Amniotic epithelial cell (primary cell): ENCODE measurements around the gene CDH24.
"Not testable (repeated sequence)": the region's sequence is repeated elsewhere in the genome, so short reads cannot be mapped to it uniquely, and the experiment has no call there.

Experiments used
- DNase-seq: peaks from one replicate; pipeline ENCODE4 v3.0.0-alpha.2; 2010; ENCODE audit warnings: low read depth

CDH24 gene

DNA sequence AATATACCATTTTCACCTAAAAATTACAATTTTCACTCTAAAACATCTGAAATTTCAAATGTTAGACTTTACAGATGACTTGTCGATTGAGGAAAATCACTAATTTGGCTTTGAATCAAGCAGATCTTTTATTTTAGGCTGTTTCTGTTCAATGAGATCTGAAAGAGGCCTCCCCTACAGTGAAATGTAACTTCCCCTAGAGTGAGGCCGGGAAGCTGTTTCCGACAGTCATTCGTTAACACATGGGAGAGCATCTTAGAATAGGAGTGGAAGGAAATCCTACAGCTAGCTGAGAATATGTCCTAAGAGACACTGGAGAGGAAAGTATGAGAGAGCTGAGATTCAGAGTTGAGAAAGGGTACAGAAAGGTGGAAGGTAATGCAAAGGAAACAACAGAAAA lies 41.7 kb downstream of the CDH24 start:
- no peak for DNase-seq

GRCh38 chr14:23013749-23014054 lies 43.6 kb downstream of the CDH24 start:
- not testable (repeated sequence) for DNase-seq

- DNase-seq: no peak
These were observed 44.1 kb downstream of the CDH24 start for GRCh38 chr14:23013054-23013748.

DNA sequence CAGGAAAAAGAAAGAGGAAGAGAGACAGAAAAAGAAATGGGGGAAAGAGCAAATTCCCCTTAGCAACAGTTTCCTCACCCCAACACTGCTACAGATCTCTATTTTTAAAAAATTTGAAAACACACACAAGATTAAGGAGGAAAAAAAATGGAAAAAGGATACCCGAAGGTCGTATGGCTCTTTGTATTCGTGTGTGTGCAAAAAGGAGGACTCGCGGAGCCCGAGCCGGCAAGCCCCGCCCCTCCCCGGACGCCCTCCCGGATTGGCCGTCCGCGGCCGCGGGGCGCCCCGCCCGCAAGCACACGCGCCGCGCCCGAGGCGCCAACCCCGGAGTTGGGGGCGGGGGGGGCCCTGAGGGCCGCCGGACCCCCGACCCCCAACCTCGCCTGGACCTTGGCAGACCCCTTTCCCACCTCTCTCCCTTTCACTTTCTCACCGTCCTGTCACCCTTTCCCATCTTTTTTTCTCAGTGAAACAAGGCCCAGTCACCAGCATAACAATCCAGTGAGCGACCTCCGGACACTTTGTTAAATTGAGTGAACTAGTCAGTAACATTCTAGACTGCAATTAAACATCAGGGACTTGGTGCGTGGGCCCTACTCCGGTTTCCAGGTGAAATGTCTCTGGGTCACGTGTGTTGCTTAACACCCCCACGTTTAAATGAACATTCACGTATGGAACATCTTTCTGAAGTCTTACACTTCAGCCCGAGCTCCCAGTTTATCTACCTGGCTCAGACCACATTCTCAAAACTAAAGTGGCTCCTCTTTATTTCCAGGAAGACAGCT lies 47.2 kb downstream of the CDH24 start, which contains the start of gene C14orf93:
Gene C14orf93, minus strand, starts transcription at position 205 of the 788 bp plus-strand sequence. CDS start 11,120 bp downstream, outside the sequence.
- DNase-seq: peak; percentile 44

- no peak for DNase-seq
These were observed 47.8 kb downstream of the CDH24 start for GRCh38 chr14:23009483-23009938.

DNA sequence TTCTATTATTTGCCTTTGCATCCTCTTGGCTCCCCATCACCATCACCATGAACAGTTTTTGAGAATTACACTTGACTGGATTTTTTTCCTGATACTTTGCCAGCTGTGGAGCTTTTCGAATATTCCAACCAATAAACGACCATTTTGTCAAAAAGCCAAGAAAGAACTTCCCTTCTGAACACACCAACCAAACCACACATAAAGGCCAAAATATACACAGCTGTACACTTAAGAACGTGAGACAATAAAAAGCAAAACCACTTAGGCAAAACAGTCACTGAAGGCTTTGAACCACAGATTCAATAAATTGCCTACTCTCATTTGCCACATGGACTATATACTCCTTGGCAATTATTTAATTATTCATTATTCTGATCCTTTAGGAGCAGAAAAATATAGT lies 48.5 kb downstream of the CDH24 start:
- DNase-seq: no peak

DNA sequence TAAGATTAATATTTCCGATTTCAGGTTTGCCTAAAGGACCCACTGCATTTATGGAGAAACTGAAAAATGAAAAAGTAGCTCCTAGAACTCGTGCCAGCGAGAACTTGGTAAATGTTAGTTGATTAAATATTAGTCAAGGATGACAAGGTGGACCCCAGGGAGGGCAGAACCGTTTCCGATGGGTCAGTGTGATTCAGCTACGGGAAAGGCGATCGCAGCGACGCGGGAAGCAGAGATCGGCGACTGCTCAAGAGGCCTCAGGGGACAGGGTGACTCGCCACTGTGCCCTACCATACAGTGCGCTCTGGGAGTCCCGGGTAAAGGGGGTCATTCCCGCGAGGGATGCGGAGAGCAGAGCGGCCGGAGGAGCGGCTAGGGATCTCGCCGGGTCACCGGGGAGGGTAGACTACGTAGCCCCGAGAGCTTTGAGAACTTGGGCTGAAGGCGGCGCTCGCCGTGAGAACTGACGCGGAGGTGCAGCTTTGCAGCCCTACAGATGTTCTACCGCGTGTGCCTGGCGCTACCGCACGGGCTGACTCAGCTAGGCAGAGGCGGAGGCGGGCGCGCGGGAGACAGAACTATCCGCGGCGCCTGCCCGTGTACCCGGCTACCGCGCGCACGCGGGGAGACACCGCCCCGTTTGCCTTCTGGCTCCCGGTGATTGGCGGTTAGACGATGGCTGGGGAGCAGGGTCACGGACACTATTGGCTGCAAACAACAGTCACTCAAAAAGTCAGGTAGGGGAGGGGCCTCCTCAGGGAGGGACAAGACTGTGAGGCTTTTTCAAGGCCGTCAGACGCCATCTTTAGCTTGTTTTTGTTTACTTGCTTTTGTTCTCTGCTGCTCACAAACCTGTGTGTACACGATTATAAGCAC lies 50.5 kb downstream of the CDH24 start:
- peak; percentile 97 for DNase-seq

DNA sequence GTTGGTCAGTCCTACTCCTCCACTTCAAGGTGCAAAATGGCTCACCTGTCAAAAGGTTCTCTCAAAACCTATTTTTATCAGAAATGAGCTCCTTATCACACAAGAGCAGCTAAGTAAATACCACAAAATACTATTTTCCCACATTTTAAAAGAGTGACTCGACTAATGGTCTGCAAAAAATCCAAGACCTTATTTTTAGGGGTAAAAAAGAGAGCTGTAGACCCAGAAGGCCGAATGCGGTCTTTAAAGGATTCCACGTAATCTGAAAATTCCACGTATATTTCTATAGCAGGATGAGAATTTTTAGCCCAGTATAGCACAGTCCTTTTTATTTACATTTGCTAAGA lies 51.2 kb downstream of the CDH24 start:
- peak; percentile 22 for DNase-seq

DNA sequence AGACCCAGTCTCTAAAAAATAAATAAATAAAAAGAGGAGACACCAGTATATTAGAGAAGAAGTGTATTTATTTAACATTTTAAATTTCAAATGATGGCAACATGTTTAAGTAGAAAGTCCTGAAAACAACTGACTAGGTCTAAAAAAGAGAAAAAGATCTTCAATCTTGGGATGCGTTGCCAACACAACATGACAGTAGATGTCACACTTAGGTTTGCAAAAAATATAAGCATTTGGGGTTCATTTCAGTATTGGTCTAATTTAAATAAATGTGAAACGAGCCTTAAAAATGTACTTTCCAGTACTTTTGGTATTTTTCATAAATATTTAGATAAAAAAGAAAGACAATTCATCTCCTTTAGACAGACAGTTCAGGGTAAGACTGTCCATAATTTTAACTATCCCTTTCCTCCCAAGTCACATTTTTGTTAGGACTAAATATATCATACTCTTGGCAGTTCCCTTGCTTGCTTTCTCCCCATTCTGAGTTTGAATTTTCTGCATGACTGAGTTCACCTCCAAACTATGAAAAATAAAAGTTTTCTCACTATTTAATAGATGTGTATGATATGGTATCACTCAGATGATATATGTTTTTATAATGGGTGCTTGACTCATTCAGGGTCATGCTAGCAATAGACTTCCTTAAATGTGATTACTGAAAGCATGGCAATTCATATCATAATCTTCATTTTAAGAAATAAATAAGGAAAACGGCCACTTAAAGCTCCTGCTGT lies 51.7 kb downstream of the CDH24 start:
- peak; percentile 39 for DNase-seq

DNA sequence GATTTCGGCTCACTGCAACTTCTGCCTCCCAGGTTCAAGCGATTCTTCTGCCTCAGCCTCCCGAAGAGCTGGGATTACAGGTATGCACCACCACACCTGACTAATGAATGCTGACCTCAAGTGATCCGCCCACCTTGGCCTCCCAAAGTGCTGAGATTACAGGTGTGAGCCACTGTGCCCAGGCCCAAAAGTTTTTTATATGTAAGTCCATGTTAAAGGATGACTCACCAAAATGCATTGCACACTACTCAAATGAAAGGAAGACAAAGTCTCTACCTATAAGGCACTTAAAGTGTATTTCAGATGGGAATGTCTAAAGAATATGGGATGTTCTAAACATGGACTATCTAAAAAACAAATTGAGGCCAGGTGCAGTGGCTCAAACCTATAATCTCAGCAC lies 53.0 kb downstream of the CDH24 start:
- DNase-seq: not testable (repeated sequence)

GRCh38 chr14:23002592-23002991 lies 54.7 kb downstream of the CDH24 start:
- no peak for DNase-seq

GRCh38 chr14:23000860-23001259 lies 56.5 kb downstream of the CDH24 start:
- DNase-seq: no peak

DNA sequence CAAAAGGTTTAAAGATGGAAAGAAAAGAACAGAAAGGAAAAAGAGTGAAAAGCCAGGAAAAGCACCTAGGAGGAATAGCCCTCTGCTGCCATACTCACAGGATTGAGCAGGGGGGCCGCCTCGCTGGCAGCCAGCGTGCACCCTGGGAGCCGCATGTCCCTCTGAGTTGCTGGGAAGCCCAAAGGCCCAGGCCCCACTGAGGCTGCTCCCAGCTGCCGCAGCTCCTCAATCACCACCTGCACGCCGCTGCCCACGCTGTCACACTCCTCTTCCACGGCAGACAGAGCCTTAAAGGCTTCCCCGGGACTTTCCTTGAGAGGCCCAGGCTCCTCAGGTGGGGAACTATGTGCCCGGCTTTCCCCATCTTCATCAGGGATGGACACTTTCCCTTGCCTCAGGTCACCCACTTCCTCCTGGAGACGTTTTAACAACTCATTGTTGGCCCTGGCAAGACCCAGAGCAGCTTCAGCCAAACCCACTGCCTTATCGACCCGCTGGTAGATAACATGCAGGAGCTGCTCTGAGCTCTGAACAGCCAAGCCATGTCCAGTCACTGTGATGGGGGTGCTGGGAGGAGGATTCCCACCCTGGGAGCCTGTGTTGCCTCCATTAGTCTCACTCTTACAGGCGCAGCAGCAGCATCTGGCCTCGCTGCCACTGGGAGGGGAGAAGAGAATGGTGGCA lies 58.8 kb downstream of the CDH24 start:
- no peak for DNase-seq

DNA sequence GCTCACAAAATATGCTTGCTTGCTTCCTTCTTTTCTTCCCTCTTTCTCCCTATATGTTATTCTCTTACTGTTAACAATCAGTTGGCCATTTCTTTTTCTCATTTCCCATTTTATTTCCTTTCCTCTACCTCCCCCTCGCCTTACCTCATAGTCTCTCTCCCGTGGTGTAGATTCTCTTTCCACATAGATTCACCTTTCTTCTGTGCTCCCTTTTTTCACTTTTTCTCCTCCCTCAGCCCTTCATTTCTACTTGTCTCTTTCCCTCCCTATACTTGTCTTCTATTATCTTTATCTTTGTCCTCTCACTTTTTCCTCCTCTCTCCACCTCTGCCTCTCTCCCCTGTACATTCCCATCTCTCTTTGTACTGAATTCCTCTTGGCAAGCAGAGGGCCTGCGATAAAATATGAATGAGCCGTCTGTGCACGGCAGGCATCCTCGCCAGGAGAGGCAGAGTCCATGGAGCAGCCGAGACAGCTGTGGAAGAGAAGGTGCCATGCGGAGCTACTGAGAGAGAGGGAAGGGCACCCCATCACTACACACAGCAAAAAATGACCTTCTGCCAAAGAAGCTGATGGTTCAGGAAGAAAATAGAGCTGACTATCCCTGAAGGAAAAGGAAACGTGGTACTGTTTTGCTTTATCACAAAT lies 59.5 kb downstream of the CDH24 start:
- no peak for DNase-seq
